Measurements from ENCODE around the gene ANGPTL8.

DNA sequence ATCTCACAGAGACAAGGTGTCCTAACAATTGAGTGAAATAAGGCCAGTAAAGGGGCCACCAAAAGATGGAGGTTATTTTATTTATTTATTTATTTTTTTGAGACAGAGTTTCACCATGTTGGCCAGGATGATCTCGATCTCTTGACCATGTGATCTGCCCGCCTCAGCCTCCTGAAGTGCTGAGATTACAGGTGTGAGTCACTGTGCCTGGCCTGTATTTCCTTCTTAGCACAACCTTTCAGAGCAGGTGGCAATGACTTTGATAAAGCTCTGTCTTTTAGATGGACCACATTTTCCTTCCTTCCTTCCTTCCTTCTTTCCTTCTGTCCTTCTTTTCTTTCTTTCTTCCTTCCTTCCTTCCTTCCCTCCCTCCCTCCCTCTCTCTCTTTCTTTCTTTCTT is 33.9 kb downstream of the ANGPTL8 start:
- TF ChIP-seq, protein P1, sequence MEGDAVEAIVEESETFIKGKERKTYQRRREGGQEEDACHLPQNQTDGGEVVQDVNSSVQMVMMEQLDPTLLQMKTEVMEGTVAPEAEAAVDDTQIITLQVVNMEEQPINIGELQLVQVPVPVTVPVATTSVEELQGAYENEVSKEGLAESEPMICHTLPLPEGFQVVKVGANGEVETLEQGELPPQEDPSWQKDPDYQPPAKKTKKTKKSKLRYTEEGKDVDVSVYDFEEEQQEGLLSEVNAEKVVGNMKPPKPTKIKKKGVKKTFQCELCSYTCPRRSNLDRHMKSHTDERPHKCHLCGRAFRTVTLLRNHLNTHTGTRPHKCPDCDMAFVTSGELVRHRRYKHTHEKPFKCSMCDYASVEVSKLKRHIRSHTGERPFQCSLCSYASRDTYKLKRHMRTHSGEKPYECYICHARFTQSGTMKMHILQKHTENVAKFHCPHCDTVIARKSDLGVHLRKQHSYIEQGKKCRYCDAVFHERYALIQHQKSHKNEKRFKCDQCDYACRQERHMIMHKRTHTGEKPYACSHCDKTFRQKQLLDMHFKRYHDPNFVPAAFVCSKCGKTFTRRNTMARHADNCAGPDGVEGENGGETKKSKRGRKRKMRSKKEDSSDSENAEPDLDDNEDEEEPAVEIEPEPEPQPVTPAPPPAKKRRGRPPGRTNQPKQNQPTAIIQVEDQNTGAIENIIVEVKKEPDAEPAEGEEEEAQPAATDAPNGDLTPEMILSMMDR (IDR thresholded peaks at IDR 0.05): no peak
- TF ChIP-seq POLR2A (IDR thresholded peaks at IDR 0.05): no peak
